ENCODE results near the gene FGF14. TPM values are rescaled to one million over a fixed set of nuclear protein-coding genes. Genes with fewer than 3 reads are reported as not detected.

The FGF14 gene
- total and polyA plus RNA-seq, 9 donors, result 0.06 to 4.8 (median 0.60) TPM; not detected in 2

DNA sequence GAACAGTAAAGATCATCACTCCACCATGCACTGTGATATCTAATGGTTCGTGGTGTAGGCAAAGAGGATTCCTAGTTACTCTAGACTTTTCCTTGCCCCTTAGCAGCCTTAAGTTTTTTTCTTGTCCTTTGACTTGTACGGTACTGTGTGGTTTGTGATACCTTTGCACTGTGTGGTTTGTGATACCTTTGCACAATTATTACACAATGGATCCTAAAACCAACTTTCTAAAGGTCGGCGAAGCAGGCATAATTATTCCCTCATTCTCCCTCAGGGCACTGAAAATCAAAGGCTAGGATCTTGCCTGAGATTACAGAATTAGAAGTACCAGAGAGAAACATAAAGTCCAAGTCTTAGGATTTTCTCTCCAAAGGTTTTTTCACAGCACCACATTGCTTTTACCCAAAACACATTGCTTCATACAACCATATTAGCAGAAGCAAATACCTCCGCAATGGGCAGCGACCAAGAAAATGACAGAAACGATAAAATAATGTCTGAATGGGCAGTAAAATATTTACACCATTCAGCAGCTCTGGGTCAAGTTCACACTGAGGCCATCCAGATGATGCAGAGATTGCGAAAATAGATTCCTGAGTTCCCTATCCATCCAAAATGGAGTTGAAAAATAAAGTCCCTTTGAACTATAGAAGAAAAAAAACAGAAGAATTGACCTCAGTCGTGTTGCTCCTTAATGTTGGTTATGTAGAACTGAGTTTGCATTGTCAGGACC, 106.4 kb downstream of the FGF14 start:
- H3K27me3 ChIP-seq, result no peaks in the 10 kb centered on the region
- no peak for DNase-seq
- intact Hi-C loops (cut with DNase I), result no loop called here
- no peaks in the 10 kb centered on the region for H3K4me1 ChIP-seq (ENCODE audit: insufficient read depth)
- no peaks in the 10 kb centered on the region for H3K36me3 ChIP-seq
- no peak overlapping the region for H3K27ac ChIP-seq
- no peaks in the 10 kb centered on the region for H3K9me3 ChIP-seq
- H3K4me3 ChIP-seq, result no peak overlapping the region
- 74 to 82% (median 77%) methylated on average over 9 of the region's 9 CpGs for WGBS, 3 donors
- TF ChIP-seq EP300 (IDR thresholded peaks at IDR 0.05), result no peak
- TF ChIP-seq POLR2A (IDR thresholded peaks at IDR 0.05), result no peak
- TF ChIP-seq CTCF (IDR thresholded peaks at IDR 0.05), result no peak

DNA sequence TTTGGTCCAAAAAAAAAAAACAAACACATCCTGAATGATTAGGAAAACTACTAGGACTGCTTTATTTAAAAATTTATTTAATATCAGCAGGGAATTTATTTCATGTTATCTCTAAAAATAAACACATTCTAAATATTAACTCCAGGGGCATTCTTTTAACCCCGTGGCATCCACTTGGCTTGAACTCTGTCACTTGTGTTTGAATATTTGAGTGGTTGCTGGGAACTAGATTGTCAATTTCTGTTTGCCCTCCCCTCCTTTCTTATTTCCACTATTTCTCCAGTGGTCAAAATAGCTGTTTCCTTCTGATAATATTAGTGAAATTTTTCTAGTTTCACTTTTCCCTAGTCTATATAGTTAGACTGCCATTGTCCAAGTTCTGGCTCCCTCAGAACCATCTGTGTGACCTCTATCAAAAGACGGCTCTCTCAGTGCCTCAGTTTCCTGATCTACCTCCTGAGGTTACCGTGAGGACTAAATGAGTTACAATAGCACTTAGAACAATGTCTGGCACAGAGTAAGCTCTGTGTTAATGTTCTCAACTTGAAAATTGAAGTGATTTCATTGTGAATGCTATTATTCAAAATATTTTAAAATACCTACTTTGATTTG, 107.3 kb downstream of the FGF14 start:
- WGBS, 3 donors, result 44 to 60% (median 57%) methylated on average over 3 of the region's 3 CpGs
- Histone ChIP-seq H3K4me1 (ENCODE audit: insufficient read depth) (no peaks in the 10 kb centered on the region), H3K36me3 (no peaks in the 10 kb centered on the region), H3K27me3 (no peaks in the 10 kb centered on the region), H3K9me3 (no peaks in the 10 kb centered on the region), H3K27ac (no peak overlapping the region), H3K4me3 (no peak overlapping the region)
- no peak for DNase-seq
- TF ChIP-seq CTCF (IDR thresholded peaks at IDR 0.05), result no peak
- TF ChIP-seq EP300 (IDR thresholded peaks at IDR 0.05), result no peak
- no peak for TF ChIP-seq POLR2A (IDR thresholded peaks at IDR 0.05)
- intact Hi-C loops (cut with DNase I), result no loop called here

- H3K27ac ChIP-seq, result no peak overlapping the region
- no peaks in the 10 kb centered on the region for H3K36me3 ChIP-seq
- no peak for TF ChIP-seq EP300 (IDR thresholded peaks at IDR 0.05)
- TF ChIP-seq CTCF (IDR thresholded peaks at IDR 0.05), result no peak
- TF ChIP-seq POLR2A (IDR thresholded peaks at IDR 0.05), result no peak
Observed at GRCh38 chr13:102293723-102294122, 108.1 kb downstream of the FGF14 start.

GRCh38 chr13:102291587-102292218, 110.1 kb downstream of the FGF14 start:
- intact Hi-C loops (cut with DNase I), result no loop called here

More at GRCh38 chr13:102293723-102294122, 108.1 kb downstream of the FGF14 start:
- intact Hi-C loops (cut with DNase I), result no loop called here
- 47 to 53% (median 52%) methylated on average over 2 of the region's 2 CpGs for WGBS, 3 donors
- H3K9me3 ChIP-seq, result no peaks in the 10 kb centered on the region
- no peaks in the 10 kb centered on the region for H3K4me1 ChIP-seq (ENCODE audit: insufficient read depth)
- H3K27me3 ChIP-seq, result no peaks in the 10 kb centered on the region
- DNase-seq, result no peak
- no peak overlapping the region for H3K4me3 ChIP-seq

More at GRCh38 chr13:102291587-102292218, 110.1 kb downstream of the FGF14 start:
- Histone ChIP-seq H3K36me3 (no peaks in the 10 kb centered on the region), H3K4me1 (ENCODE audit: insufficient read depth) (no peaks in the 10 kb centered on the region), H3K9me3 (no peaks in the 10 kb centered on the region), H3K27me3 (no peaks in the 10 kb centered on the region), H3K4me3 (no peak overlapping the region), H3K27ac (no peak overlapping the region)
- DNase-seq, result no peak
- TF ChIP-seq EP300 (IDR thresholded peaks at IDR 0.05), result no peak
- TF ChIP-seq POLR2A (IDR thresholded peaks at IDR 0.05), result no peak
- TF ChIP-seq CTCF (IDR thresholded peaks at IDR 0.05), result no peak
- WGBS, 3 donors, result 60 to 70% (median 61%) methylated on average over 7 of the region's 7 CpGs
